ENCODE results near the gene CEMIP. TPM values are rescaled to one million over a fixed set of nuclear protein-coding genes. Genes with fewer than 3 reads are reported as not detected.
A peak's percentile ranks its signal among the peaks of the same experiment; 100 is the strongest.

The CEMIP gene
- total and polyA plus RNA-seq, 2 of the 13 experiments (the other 11 are each of a cell fraction or from before 2014, with no cell fraction given) = 4.3 to 28.5 TPM

DNA sequence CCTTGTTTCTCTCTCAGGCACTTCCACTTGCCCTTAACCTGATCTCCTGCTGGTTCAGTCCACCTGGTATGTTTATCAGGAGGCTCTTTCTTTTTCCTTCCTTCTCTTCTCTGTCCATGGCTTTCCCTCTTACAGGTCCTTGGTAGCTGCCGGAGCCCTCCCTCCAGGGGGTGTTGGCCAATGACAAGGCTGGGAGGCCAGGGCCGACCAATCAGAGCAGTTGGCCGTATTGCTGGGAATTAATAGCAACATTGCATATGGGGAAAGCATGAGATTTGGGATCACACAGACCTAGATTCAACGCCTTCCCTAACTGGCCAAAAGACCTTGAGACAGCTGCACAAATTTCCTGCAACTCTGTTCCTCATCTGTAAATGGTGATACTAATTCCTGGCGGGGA lies 62.4 kb downstream of the CEMIP start:
- H3K27me3 ChIP-seq (ENCODE audit: control insufficient read depth in 1 of 2, insufficient read depth in 2 of 2, low read length in 2 of 2) = no peaks in the 10 kb centered on the region
- DNase-seq (ENCODE audit: low spot score) (peak; percentile 27), ATAC-seq (peak; percentile 11), FAIRE-seq (no peak)
- 83% methylated on average over 5 of the region's 5 CpGs for WGBS (ENCODE audit: low lambda C conversion rate)
- POLR2A ChIA-PET = interaction anchor here (0.7 to 7.0 kb wide), 8 partner anchors 10 to 352 kb away, joined by 3 to 56 read pairs (median 6); partner anchors contain the start of genes ABHD17C and CEMIP
- intact Hi-C loops (cut with micrococcal nuclease; ENCODE audit: unreplicated experiment) = no loop called here
- TF ChIP-seq, protein P1, sequence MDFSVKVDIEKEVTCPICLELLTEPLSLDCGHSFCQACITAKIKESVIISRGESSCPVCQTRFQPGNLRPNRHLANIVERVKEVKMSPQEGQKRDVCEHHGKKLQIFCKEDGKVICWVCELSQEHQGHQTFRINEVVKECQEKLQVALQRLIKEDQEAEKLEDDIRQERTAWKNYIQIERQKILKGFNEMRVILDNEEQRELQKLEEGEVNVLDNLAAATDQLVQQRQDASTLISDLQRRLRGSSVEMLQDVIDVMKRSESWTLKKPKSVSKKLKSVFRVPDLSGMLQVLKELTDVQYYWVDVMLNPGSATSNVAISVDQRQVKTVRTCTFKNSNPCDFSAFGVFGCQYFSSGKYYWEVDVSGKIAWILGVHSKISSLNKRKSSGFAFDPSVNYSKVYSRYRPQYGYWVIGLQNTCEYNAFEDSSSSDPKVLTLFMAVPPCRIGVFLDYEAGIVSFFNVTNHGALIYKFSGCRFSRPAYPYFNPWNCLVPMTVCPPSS (IDR thresholded peaks at IDR 0.05) = no peak
- TF ChIP-seq, protein P2, sequence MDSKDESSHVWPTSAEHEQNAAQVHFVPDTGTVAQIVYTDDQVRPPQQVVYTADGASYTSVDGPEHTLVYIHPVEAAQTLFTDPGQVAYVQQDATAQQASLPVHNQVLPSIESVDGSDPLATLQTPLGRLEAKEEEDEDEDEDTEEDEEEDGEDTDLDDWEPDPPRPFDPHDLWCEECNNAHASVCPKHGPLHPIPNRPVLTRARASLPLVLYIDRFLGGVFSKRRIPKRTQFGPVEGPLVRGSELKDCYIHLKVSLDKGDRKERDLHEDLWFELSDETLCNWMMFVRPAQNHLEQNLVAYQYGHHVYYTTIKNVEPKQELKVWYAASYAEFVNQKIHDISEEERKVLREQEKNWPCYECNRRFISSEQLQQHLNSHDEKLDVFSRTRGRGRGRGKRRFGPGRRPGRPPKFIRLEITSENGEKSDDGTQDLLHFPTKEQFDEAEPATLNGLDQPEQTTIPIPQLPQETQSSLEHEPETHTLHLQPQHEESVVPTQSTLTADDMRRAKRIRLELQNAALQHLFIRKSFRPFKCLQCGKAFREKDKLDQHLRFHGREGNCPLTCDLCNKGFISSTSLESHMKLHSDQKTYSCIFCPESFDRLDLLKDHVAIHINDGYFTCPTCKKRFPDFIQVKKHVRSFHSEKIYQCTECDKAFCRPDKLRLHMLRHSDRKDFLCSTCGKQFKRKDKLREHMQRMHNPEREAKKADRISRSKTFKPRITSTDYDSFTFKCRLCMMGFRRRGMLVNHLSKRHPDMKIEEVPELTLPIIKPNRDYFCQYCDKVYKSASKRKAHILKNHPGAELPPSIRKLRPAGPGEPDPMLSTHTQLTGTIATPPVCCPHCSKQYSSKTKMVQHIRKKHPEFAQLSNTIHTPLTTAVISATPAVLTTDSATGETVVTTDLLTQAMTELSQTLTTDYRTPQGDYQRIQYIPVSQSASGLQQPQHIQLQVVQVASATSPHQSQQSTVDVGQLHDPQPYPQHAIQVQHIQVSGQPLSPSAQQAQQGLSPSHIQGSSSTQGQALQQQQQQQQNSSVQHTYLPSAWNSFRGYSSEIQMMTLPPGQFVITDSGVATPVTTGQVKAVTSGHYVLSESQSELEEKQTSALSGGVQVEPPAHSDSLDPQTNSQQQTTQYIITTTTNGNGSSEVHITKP (CRISPR knock-in tag; IDR thresholded peaks at IDR 0.05; ENCODE audit: low read depth) = peak; percentile 52; the same call in 1 of the 2 replicates
- 0 out of 2 replicates have a peak, but pooled peaks have one; percentile 6 for TF ChIP-seq ZFY (CRISPR knock-in tag; IDR thresholded peaks at IDR 0.05)
- TF ChIP-seq HOXA3 (CRISPR knock-in tag; IDR thresholded peaks at IDR 0.05) = no peak
- TF ChIP-seq, protein P3, sequence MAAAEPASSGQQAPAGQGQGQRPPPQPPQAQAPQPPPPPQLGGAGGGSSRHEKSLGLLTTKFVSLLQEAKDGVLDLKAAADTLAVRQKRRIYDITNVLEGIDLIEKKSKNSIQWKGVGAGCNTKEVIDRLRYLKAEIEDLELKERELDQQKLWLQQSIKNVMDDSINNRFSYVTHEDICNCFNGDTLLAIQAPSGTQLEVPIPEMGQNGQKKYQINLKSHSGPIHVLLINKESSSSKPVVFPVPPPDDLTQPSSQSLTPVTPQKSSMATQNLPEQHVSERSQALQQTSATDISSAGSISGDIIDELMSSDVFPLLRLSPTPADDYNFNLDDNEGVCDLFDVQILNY (CRISPR knock-in tag; conservative IDR thresholded peaks at IDR 0.05) = no peak
- 0 out of 2 replicates have a peak, but pooled peaks have one; percentile 13 for TF ChIP-seq PHF21A (CRISPR knock-in tag; IDR thresholded peaks at IDR 0.05)
- TF ChIP-seq PHF20 (CRISPR knock-in tag; IDR thresholded peaks at IDR 0.05) = no peak
- peak; percentile 87 for TF ChIP-seq NFYB (CRISPR knock-in tag; IDR thresholded peaks at IDR 0.05)
- TF ChIP-seq ZNF350 (CRISPR knock-in tag; IDR thresholded peaks at IDR 0.05; ENCODE audit: borderline replicate concordance, low read depth) = no peak
- peak; percentile 82 for TF ChIP-seq NFYC (CRISPR knock-in tag; IDR thresholded peaks at IDR 0.05)
- TF ChIP-seq, protein P4, sequence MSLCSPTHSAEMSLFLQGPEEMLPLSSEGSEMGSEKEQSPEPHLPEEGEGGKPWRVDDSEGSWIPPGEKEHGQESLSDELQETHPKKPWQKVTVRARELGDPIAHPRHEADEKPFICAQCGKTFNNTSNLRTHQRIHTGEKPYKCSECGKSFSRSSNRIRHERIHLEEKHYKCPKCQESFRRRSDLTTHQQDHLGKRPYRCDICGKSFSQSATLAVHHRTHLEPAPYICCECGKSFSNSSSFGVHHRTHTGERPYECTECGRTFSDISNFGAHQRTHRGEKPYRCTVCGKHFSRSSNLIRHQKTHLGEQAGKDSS (CRISPR knock-in tag; IDR thresholded peaks at IDR 0.05; ENCODE audit: borderline replicate concordance, low read depth) = 0 out of 2 replicates have a peak, but pooled peaks have one; percentile 4
- peak; percentile 59 for TF ChIP-seq SP2 (CRISPR knock-in tag; IDR thresholded peaks at IDR 0.05)
- H3K4me1 ChIP-seq (ENCODE audit: insufficient read depth, low read length) = peaks cover 99% of the 10 kb centered on the region
- no TSS peak for BruUV-seq (replicated peaks)
- H2AFZ ChIP-seq (ENCODE audit: low read length) = no peak overlapping the region
- CTCF ChIA-PET (ENCODE audit: low intra/inter-chr PET ratio, low total read pairs) = no interaction called here
- peak overlapping the region; percentile 93 for H3K27ac ChIP-seq (ENCODE audit: extremely low read length, insufficient read depth, low read length)
- in situ Hi-C loops (cut with HindIII; ENCODE audit: extremely low pct_ligation_motif_present, low pct_unique_long_range_greater_than_20kb) = no loop called here
- H3K4me3 ChIP-seq (replicated peaks in 1 of 3; ENCODE audit: insufficient read depth in 1 of 3, low read depth in 2 of 3, low read length in 3 of 3) = no peak overlapping the region
- peak overlapping the region; percentile 42; the same call in 1 of the 2 replicates for H3K4me2 ChIP-seq (ENCODE audit: low read depth, low read length)
- no peaks in the 10 kb centered on the region for H3K79me2 ChIP-seq (ENCODE audit: insufficient read depth, low read length)
- no peaks in the 10 kb centered on the region for H3K9me3 ChIP-seq (ENCODE audit: low read length)
- no peaks in the 10 kb centered on the region for H4K20me1 ChIP-seq (ENCODE audit: insufficient read depth, low read length)
- peak overlapping the region; percentile 70; the same call in 1 of the 2 replicates for H3K9ac ChIP-seq (ENCODE audit: insufficient read depth, low read depth, low read length)
- peaks cover 9 to 19% of the 10 kb centered on the region in 2 experiments for H3K36me3 ChIP-seq (replicated peaks in 1 of 2; ENCODE audit: control insufficient read depth in 1 of 2, insufficient read depth in 2 of 2, low read length in 2 of 2)
